CD4-positive, alpha-beta T cell treated with Interferon gamma for 1 hour (primary cell): ENCODE measurements around the gene METTL21C.

Experiments used
- DNase-seq: peaks from one replicate; pipeline ENCODE4 v3.0.0-alpha.2; 2020

Gene METTL21C

DNA sequence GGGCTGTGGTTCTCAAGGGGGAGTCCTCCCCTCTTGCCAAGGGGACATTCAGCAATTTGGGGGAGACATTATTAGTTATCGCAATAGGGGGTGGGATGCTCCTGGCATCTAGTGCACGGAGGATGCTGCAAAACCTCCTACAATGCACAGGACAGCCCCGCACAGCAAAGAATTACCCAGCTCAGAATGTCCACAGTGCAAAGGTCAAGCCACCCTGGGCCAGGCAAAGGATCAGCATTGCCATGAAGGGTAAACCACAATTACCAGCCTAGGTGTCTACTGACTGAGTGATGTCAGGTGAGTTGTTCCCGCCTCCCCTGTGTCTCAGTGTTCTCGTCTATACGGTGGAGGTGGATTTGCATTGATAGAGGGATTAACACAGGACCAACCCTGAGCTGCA lies 2.4 kb upstream of the METTL21C start:
- DNase-seq = no peak

DNA sequence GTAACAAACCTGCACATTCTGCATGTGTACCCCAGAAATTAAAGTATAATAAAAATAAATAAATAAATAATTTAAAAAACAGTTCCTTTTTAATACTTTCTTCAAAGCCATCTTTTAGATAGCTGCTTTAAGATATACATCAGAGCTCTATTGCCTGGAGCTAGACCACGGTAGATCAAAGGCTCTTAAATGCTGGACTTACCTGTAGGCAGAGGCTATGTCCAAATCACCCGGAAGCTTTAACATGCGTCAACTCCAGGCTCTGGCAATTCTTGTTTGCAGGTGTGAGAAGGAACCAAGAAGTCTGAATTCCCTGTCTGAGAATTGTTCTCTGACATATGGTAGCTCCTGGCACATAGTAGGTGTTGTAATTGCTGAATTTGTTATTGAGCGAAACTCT lies 1.6 kb upstream of the METTL21C start:
- no peak for DNase-seq

DNA sequence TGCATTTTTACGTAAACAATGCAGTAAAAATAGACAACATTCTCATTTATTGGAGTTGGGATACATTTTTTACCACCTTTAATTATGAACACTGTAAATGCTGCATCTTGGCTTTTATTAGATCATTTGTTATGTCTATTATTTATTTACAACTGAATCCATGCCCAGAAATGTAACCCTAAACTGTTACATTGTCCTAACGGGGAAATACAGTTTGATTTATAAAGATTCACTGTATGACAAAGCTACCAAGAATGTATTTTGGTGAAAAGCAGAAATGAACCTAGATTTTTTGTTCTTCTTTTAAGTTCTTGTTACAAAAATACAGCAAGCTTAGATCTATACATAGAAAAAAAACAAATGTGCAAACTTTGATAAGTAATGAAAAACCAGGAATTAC lies 1.1 kb downstream of the METTL21C start:
- no peak for DNase-seq

DNA sequence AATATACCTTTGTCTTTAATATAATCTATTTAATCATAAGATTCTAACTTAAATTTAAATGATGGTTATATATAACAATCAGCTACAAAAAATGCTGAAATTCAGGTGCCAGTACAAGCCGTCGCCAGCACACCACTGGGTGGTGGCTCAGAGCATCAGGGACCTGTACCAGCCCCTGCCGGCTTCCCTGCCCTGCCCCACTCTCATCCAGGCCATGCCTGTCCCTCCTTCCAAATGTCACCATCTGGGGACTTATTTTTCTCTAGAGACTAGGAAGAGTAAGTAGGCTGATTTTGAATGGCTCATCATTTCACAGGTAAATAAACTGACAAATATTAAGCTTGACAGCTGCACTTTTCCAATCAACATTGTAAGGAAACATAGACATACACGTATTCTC lies 1.6 kb downstream of the METTL21C start:
- DNase-seq = no peak

DNA sequence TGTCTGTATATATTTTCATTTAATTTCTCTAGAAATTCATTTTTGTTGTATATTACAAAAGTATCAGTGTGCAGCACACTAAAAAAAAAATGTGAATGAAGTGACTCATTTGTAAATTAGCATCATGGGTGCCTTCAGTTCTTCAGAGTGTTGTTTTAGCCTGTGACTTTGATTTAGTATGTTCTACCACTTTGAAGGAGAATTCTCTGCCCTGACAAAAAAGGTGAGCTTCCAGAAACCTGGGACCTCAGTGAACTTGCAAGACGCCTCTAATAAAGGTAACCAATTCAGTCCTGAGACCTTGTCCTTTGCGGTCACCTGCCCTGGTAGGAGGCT lies 2.4 kb downstream of the METTL21C start:
- no peak for DNase-seq

GRCh38 chr13:102690883-102691282 lies 4.0 kb downstream of the METTL21C start:
- DNase-seq = no peak

DNA sequence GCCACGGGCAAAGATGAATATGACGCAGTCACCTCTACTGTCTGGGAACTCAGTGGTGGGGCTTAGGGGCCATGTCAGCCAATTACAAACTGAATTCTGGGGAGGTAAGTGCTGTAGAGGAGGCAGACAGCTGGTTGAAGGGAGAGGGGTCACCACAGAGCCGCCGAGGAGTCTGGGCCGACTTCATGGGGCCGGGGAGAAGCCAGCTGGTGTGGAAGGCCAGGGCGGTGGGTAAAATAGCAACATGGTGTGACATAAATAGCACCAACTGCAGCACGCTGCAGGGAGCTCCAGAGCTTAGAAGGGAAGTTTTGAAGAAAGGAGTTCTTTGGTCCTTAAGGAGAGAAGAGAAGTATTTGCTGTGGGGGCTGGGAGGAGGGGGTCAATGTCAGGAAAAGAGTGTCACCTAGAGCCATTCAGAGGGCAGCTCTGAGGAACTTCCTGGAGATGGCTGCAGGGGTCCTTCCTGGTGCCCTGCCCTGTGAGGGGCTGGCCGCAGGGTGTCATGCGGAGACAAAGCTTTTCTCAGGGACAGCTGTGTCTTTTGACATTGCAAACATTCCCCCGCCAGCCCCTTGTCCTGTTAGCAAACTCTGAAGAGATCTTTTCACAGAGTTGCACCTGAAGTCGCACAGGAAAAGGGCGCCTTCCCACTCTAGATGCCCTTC lies 6.4 kb downstream of the METTL21C start:
- DNase-seq = no peak

DNA sequence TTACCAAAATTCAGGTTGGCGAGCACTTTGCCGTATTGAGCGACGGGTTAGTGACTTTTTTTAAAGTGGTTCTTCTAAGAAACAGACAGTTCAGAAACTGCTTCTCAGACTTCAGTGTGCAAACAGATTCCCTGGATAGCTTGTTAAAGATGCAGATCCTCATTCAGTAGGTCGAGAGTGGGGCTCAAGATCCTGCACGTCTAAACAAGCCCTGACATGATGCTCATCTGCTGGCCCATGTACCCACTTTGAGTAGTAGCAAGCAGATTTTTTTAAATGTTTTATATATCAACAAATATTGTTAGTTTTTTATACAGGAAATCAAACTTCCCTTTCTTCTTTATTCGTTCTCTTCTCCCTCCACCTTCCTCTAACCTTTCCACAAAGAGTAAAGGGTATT lies 7.3 kb downstream of the METTL21C start:
- no peak for DNase-seq

- DNase-seq = no peak
Observed at GRCh38 chr13:102686024-102686423, 8.8 kb downstream of the METTL21C start.

GRCh38 chr13:102683637-102684036 lies 11.2 kb downstream of the METTL21C start:
- DNase-seq = no peak

GRCh38 chr13:102682727-102683126 lies 12.1 kb downstream of the METTL21C start:
- DNase-seq = no peak

DNA sequence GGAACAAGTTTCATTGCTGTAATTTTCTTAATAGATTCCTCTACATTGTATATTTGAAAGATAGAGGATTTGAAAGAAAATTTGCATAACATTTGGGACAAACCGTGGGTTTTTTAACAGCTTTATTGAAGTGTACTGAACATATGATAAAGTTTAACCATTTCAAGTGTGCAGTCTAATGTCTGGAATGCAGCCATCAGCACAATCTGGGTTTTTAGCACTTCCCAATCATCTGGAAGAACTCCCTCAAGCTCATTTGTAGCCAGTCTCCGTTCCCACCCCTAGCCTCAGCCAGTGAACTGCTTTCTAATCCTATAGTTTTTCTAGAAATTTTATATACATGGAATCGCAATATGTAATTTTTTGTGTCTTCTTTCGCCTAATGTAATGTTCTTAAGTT lies 12.6 kb downstream of the METTL21C start:
- DNase-seq = no peak

DNA sequence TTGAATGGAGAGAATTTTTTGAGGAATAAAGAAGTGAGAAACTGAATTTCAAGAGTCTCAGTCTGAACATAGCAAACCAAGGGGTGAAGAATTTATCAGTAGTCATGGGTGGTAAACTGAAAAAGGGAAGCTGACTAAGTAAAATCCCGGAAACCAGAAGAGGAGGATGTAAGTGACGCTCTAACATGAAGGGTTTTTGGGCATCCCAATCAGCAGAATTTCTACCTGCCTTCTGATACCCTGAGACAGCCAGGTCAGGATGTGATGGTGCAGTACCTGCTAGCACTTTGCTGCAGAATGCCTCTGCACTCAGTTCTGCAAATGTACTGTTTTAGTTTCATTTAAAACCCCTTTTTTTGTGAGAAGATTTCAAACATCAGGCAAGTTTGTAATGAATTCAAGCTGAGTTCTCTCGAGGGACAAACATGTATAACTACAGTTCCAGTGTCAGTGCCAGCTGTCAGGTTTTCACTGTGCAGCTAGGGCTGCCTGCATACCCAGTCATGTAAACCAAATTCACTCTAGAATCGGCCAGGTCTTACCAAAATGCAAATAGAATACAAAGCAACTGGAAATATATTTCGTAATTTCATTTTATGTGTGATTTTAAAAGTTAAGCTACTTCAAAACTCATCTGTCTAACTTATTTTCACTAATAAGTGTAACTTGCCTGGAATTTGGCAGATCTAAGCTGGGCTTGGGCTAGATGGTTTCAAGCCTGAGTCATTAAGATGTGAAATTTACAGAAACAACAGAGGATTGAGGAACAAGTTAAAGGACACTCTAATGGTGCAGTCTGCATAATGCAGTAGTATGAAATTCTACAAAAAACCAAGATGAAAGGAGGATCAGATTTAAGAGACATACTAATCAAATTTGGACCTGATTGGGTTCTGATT lies 13.8 kb downstream of the METTL21C start:
- DNase-seq = no peak

DNA sequence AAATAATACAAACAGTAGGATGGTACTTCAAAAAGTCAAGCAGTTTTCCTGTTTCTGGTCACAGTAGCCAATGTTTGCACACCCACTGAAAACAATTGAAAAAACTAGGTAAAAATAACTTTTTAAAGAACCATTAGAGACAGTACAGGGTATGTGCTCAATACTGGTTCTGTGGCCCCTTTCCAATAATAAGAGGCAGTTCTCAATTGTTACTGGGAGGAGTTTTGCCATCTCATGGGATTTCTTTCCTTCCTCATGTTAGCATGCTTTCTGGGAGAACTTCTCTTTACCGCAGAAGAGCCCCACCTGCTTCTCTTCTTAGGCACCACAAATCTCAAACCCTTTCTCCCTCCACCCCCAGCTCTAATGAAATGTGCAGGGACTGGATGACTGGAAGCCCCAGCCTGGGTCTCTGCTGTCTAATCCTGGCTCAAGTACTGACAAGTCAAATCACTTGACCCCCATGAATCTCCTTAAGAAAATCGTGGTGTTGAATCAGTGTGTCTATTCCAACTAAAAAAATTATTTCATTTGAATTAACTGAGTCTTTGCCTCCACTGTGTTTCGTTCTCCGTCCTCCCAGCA lies 14.6 kb downstream of the METTL21C start:
- no peak for DNase-seq

- no peak for DNase-seq
Observed at GRCh38 chr13:102679449-102680132, 15.3 kb downstream of the METTL21C start.

GRCh38 chr13:102678339-102679107 lies 16.3 kb downstream of the METTL21C start:
- DNase-seq = no peak

- DNase-seq = no peak
Observed at GRCh38 chr13:102677122-102677521, 17.7 kb downstream of the METTL21C start.

DNA sequence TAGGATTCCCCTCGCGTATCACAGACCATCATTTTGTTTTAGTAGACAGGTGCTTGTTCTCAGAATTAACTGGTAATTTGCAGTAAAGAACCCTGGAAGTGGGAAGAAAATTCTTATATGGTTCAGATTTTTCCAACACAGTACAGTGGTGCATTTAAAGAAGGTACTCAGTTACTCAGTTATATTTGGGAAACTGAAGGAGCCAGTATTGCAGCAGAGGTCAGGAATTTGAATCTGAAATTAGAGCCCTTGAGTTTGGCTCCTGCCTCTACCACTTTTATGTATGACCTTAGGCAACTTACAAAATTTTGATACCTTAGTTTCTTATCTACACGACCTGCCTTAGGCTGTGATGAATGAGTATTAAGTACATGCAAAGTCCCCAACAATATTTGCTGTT lies 19.7 kb downstream of the METTL21C start:
- no peak for DNase-seq

DNA sequence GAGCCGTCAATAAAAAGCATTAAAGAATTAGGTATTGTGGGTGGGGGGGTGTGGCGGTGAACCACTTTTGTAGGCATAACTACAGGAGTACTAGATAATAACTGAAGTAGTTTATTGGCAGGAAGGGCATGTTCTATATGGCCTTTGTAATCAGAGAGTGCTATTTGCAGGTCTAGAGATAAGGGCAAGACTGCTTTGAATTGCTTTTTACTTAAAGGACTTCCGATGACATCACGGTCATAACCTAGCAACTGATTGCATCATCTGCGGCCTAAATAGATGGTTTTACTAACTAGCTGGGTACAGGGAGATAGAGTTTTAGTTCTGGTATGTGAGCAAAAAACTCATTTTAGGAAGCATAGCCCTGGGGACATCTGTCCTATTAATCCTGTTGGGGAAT lies 24.7 kb downstream of the METTL21C start:
- DNase-seq = no peak

DNA sequence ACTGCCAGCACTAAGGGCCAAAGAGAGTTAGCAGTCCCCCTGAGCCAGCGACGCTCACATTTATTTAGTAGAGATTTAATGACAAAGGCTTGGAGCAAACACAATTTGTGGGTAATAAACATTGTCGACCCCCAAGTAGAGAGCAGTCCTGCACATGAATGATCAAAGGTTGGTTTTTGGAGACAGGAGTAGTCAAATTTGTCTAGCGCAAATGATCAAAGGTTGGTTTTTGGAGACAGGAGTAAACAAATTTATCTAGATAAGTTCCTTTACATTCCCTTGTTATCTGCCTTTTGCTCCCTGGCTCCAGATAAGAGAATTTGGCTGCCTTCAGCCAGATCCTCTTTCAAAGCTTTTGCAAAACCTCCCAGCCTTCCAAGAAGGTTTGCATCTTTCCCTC lies 26.9 kb downstream of the METTL21C start:
- DNase-seq = no peak

DNA sequence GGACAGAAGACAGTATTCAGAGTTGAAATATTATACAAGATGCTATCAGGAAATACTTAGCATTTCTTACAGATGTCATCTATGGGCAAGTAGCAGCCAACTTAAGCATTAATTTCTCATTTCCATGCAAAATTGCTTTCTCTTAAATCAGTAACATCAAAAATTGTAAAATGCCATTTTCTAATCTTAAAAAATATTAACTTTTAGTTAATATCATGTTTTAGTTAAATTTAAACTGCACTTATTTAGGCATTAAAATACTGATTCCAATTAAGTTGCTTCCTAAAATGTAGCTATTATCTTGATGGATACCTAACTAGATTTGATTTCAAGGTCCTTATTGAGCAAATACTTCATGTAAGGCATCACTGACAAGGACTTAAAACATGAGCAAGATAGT lies 27.8 kb downstream of the METTL21C start:
- DNase-seq = no peak

DNA sequence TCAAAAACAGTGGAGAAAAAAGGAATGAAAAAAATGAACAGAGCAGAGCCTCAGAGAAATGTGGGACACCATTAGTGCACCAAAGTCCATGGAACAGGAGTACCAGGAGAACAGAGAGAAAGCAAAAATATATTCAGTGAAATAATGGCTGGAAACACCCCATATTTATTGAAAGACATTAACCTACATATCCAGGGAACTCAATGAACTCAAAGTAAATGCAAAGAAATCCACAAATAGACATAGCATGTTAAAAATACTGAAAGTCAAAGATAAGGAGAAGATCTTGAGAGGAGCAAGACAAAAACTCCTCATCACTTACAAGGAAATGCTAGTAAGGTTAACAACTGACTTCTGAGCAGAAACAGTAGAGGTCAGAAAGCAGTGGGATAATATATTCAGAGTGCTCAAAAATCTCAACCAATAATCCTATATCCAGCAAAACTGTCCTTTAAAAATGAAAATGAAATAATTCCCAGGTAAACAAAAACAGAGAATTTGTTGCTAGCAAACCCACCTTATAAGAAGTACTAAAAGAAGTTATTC lies 35.6 kb downstream of the METTL21C start:
- no peak for DNase-seq

DNA sequence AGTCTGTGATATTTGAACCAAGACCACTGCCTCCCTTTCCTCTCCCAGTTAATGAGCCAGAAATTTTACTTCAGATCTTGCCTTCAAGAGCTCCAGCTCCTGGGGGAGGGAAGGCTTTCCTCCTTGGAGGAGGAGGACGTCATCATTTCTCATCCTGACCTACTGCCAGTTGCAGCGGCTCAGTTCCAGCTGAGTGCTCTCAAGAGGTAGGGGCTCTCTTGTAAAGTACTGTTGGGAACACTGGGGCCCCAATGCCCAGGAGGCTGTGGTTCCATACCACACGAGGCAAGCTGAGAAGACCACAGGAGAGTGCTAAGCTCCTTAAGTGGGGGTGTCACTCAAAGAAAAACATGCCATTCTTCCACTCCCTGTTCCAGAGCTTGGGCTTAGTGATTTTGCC lies 36.2 kb downstream of the METTL21C start:
- DNase-seq = no peak
